Activated T-cell treated with anti-CD3 and anti-CD28 coated beads for 4 hours (primary cell): ENCODE data around the gene NKPD1.

Experiments
- DNase-seq: peaks from one replicate; pipeline ENCODE4 v3.0.0-alpha.2; 2020

The NKPD1 gene

GRCh38 chr19:45173816-45174215, 13.0 kb upstream of the NKPD1 start:
- no peak for DNase-seq

DNA sequence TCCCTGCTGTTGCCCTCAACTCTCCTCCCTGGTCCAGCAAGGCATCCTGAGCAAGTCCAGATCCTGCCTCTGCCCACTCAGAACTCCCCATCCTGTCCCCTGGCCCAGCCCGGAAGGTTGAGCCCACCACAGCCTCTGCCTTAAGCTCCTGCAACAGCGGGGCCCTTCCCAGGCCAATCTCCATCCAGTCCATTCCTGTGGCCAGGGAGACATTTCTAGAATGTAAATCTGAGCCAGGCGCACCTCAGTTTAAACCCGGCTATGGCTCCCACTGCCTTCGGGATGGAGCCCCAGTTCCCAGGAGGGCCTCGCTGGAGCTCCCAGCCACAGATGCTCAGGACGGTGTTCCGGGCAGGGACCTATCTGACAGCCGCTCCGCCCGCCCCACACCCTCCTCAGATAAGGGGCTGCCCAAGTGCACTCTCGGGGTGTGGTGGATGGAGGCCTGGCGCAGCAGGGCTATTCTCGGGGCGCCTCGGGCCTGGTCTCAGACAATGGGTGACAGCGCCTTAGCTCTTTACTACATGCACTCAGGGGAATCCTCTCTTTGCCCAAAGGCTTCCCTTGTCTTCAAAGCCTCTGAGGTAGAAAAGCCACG, 11.9 kb upstream of the NKPD1 start:
- DNase-seq = no peak

DNA sequence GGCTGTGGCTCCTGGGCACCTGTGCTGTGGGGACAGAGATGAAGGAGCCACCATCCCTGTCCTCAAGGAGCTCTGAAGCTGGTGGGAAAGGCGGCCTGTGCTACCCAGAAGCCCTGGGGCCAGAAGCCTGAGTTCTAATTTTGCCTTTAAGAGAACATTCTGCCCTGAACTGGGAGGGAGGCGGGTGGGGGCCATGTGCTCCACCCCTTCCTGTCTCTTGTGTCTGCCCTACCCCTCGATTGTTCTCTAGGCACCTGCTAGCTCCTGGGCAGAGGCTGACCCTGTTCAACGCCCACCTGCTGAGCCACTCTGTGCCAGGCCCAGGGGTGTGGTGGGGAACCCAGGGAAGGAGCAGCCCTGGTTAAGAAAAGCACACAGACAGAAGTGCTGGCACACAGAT, 11.4 kb upstream of the NKPD1 start:
- no peak for DNase-seq

DNA sequence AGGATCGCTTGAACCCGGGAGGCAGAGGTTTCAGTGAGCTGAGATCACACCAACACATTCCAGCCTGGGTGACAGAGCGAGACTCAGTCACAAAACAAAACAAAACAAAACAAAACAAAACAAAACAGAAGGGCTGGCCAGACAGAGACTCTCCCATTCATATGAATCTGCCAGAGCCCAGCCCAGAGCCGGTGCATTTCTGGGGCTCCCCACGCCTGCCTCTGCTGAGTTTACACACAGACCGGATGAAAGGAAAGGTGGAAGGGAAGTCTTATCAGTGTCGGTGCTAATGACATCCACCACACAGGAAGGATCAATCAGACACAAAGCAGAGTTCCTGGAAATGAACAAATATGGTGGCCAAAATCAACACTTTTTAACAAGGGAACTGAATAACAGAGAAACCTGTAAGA, 10.4 kb upstream of the NKPD1 start:
- no peak for DNase-seq

GRCh38 chr19:45170146-45171106, 9.6 kb upstream of the NKPD1 start:
- no peak for DNase-seq

DNA sequence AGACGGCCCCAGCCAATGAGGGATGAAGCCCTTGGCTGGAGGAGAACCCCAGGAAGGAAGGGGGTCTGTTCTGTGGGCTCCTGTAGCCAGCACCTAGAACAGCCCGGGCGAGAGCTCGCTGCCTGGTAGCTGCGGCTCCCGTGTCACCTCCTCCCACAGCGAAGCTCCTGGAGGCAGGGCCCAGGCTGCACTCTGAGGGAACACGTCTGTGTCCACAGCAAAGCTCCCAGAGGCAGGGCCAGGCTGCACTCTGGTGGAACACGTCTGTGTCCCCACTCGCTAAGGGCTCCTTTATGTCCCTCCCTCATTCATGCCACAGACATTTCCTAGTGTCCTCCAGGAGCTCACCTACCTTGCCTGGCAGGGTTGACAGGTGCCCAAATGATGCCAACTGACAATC, 8.8 kb upstream of the NKPD1 start:
- no peak for DNase-seq

GRCh38 chr19:45168767-45169351, 8.1 kb upstream of the NKPD1 start:
- DNase-seq = no peak

DNA sequence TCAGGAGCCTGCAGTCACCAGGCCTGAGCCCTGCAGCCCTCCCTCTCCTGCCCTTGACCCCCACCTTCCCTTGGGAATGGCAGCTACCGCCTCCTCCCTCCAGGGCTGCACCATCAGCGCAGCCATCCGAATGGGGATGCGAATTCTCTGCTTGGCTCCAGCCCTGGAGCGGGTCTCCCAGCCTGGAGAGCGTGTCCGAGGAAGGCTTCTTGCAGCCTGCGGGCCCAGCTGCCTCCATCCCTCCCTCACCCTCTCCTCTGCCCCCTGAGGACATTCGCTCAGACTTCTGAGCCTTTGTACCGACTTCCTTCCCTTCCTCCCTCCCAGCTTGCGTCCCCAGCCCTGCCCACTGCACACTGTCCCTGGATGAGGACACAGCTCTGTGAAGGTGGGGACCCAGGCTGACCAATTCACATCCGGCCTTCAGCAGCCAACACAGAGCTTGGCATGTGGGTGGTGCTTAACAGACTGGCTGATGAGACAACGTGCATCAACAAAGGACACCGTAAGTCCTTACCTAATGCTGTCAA, 6.0 kb upstream of the NKPD1 start:
- DNase-seq = no peak

- DNase-seq = no peak
Measured at GRCh38 chr19:45164577-45165335, 4.0 kb upstream of the NKPD1 start.

GRCh38 chr19:45163751-45164460, 3.1 kb upstream of the NKPD1 start:
- DNase-seq = no peak

- DNase-seq = no peak
Measured at GRCh38 chr19:45163156-45163555, 2.4 kb upstream of the NKPD1 start.

DNA sequence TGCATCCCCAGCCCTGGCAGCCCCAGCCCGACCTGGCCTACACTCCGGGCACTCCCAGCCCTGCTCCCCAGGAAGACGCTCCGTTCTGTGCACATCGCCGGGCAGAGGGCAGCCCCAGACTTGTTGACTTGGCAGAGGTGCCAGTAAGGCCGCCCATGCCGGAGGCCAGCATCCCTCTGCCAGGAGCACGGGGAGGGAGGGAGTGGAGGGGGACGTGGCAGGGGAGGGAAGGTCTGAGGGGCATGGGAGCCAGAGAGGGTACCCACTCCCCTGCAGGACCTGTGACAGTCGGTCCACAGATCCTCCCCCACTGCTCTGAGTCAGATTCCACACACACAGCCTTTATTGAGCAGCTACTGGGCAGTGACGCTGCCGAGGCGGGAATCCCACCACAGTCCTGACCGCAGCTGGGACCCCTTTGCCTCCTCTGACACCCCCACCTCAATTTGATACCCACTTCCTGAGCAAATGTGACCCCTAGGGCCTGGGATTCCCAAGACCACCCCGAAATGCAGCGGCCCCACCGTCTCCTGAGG, 1.9 kb upstream of the NKPD1 start:
- DNase-seq = no peak

DNA sequence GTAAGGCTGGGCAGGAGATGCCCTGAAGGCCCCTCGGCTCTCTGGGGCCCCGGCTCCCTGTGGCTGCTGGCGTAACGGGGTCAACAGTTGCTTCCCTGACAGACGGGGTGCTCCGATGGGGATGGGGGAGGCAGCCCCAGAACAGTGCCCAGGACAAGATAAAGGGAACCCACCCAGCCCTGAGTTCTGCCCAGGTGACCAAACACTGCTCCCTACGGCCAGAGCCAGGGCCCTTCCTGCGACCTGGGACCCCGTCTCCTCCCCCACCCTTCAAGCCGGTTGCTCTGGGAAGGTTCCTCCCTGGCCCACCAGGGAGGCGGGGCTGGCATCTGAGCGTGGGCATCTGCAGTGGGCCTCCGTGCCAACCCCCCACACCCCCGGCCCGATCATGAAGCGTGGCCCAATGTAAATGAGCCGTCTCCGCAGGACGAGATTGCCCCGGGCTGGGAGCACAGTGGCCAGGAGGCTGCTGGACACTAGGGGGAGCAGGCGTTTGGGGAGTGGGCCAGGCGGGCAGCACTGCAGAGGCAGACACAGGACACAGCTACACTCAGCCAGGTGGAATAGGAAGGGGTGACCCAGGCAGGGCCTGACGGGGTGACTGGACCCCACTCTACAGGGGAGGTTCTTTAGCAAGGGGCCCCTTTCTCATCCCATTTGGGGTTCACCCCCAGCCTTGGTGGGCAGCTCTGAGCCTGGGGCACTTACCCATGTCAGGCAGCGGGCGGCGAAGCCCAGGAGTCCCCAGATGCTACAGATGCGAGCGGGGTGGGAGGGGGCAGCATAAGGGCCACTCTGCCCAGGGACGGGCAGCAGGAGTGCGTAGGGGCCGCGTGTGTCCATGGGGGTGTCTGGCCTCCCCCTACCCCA, 1.2 kb upstream of the NKPD1 start:
- no peak for DNase-seq

DNA sequence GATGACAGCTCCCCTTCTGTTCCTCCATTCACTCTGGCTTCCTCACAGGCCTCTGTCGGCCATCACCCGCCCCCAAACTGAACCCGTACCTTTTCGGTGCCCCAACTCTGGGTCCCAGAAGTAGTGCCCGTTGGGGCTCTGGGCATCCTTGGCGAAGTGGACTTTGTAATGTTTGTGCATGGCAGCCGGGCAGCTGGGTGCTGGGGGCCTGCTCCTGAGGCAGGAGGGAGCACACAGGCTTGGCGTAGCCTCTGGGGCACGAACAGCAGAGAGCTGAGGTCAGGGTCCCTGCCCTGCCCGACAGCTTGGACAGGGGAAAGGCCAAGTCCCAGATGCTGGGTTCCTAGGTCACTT, 834 bp downstream of the NKPD1 start:
- DNase-seq = no peak

DNA sequence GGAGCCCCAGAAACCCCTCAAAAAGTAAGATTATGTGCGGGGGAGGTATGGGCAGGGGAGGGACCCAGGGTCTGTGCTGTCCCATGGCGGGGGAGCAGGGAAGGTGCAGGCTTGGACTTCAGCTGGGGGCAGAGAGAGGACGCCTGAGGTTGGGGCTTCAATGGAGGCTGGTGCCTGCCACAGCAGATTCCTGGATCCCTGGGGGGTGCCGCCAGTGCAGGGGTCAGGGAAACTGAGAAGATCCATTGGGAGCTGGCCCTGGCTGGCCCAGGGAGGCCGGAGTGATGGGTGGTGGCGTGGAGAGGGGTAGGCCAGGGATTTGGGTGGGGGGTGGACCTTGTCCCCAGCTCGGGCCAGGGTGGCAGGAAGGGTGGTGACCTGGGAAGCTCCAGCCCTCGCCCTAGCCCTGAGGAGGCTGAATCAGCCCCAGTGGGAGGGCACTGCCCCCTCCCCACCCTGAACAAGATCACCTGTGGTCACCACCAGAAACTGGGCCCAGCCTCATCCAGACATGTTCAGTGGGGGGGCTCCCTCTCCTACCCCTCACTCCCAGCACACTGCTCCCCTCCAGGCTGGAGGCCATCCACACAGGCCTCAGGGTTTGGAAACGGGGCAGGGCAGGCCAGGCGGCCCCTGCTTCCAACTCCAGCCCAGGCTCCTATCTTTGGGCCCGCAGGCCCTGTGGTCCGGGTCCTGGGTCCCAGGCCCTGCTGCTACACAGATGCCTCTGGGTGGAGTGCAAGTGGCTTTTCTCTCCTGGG, 1.4 kb downstream of the NKPD1 start:
- no peak for DNase-seq

DNA sequence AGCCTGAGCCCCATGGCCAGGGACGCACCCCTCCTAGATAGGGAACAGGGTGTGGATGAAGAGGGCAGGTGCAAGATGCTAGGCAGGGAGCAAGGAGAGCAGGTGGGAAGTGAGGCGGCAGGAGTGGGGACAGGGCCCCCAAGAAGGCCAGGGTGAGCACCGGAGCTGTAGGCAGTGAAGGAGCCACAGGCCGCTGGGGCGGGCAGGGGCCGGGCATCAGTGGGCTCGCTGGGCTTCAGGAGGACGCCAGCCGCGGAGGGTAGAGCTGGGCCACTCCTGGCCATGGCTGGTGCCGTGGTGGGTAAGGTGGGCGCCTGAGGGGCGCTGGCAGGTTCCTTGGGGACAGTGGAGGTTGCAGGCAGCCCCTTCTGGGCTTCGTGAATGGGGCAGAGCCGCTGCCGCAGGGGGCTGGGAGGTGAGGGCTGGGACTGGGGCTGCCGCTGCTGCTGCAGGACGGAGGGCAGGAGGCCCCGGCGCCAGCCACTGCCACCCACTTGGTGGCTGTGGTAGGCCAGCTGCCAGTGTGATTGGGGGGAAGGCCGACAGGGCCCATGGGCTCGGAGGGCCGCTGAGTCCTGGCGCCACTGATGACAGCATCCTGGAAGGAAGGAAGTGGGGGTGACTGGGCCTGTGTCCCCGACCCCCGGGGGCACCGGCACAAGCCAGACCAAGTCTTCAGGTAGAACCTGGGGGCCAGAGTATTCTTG, 2.1 kb downstream of the NKPD1 start:
- no peak for DNase-seq

DNA sequence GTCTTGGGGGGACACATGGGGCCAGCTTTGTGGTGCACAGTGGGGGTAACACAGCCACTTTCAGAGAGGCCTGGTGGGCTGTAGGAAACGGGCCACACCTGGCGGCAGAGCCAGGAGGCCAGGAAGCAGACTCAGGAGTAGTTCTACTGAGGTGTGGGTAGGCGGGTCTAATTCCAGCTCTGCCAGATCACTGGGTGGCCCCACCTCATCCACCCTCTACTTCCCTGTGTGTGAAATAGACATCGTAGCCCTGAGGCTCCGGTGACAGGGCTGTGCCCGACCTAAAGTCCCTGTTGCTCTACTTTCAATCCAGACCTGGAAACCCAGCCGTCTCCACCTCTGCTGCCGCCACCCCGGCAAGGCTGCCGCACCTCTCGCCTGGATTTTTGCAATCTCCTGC, 4.0 kb downstream of the NKPD1 start:
- DNase-seq = no peak

GRCh38 chr19:45156011-45156630, 4.7 kb downstream of the NKPD1 start:
- no peak for DNase-seq
